Gastrocnemius medialis (tissue), 4 donors: Measurements from ENCODE around the gene NCOA3.

Source experiments
- CTCF ChIP-seq, 5 experiments: fragments of 450-650 bp in 3 of 5; fragments of 200-600 bp in 2 of 5; sonication (generic) in 2 of 5; IDR thresholded peaks in 4 of 5; conservative IDR thresholded peaks in 1 of 5; 1 replicate in 4 of 5; 2 replicates in 1 of 5; pipeline ENCODE4 v1.5.1; 2016 to 2019; ENCODE audit warnings: antibody characterized with exemption in 5 of 5, mild to moderate bottlenecking in 3 of 5, moderate library complexity in 3 of 5
- POLR2A ChIP-seq, 2 donors: fragments of 450-650 bp; IDR thresholded peaks; one replicate each; pipeline ENCODE4 v1.6.1; 2017; ENCODE audit warnings: antibody characterized with exemption in 2 of 2, mild to moderate bottlenecking in 2 of 2, moderate library complexity in 2 of 2

DNA sequence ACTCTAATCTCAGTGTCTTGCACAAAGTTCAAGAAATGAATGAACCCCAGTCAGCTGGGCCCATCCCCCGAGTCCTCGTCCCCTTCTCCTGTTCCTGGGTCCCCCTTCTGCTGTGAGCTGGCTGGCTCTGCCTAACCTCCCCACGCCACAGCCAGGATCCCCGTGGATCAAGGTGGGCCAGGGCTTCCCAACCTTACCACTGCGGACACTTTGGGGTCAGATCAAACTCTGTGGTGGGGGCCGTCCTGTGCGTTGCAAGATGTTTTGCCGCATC, 167.4 kb downstream of the NCOA3 start:
- TF ChIP-seq CTCF (IDR thresholded peaks at IDR 0.05 in 4 of 5, conservative IDR thresholded peaks at IDR 0.05 in 1 of 5) (no peak), POLR2A (IDR thresholded peaks at IDR 0.05) (no peak)
